Smooth muscle cell (in vitro differentiated cells): Measurements from ENCODE around the gene SH3RF3. TPM values are rescaled to one million over a fixed set of nuclear protein-coding genes. Genes with fewer than 3 reads are reported as not detected.

Experiments
- DNase-seq: peaks from one replicate; lab custom pipeline; 2025; ENCODE audit not compliant: unreplicated experiment; lab: John Stamatoyannopoulos, UW
- H2AFZ ChIP-seq: fragments of 200-600 bp; sonication (generic); 2 replicates; pipeline ENCODE4 v1.6.0; 2016; ENCODE audit warnings: antibody characterized with exemption, low read depth, mild to moderate bottlenecking
- H3F3A ChIP-seq: fragments of 200-600 bp; sonication (generic); 2 replicates; pipeline ENCODE4 v1.6.0; 2017; ENCODE audit warnings: antibody characterized with exemption, low read depth
- H3K27ac ChIP-seq: fragments of 200-600 bp; sonication (generic); 2 replicates; pipeline ENCODE4 v1.5.1; 2016; ENCODE audit warnings: low read depth, mild to moderate bottlenecking
- H3K27me3 ChIP-seq: fragments of 200-600 bp; sonication (generic); 2 replicates; pipeline ENCODE4 v1.6.1; 2016; ENCODE audit warnings: low read depth, mild to moderate bottlenecking
- H3K36me3 ChIP-seq: fragments of 200-600 bp; sonication (generic); 2 replicates; pipeline ENCODE4 v1.5.1; 2016; ENCODE audit warnings: low read depth
- H3K4me1 ChIP-seq: fragments of 200-600 bp; sonication (generic); 2 replicates; pipeline ENCODE4 v1.5.1; 2016; ENCODE audit warnings: low read depth
- H3K4me2 ChIP-seq: fragments of 200-600 bp; sonication (generic); 2 replicates; pipeline ENCODE4 v1.6.0; 2016; ENCODE audit warnings: mild to moderate bottlenecking
- H3K4me3 ChIP-seq: fragments of 200-600 bp; sonication (generic); 2 replicates; pipeline ENCODE4 v1.5.1; 2016; ENCODE audit warnings: mild to moderate bottlenecking
- H3K79me2 ChIP-seq: fragments of 200-600 bp; sonication (generic); 2 replicates; pipeline ENCODE4 v1.6.0; 2016; ENCODE audit warnings: low read depth, mild to moderate bottlenecking
- H3K9ac ChIP-seq: fragments of 200-600 bp; sonication (generic); 2 replicates; pipeline ENCODE4 v1.6.0; 2016; ENCODE audit warnings: low read depth
- H3K9me3 ChIP-seq: fragments of 200-600 bp; sonication (generic); replicated peaks from 2 replicates; pipeline ENCODE4 v1.5.1; 2016; ENCODE audit warnings: low read depth
- H4K20me1 ChIP-seq: fragments of 200-600 bp; sonication (generic); 2 replicates; pipeline ENCODE4 v1.6.0; 2016; ENCODE audit warnings: low read depth
- WGBS: methylation state at CpG from one replicate; pipeline ENCODE4 v1.1.7; 2016; ENCODE audit warnings: low lambda C conversion rate; 5-methylcytosine and 5-hydroxymethylcytosine counted together
- polyA plus RNA-seq: library from polyadenylated mRNA; unstranded; fragments of >200 nt; fragmentation: Nextera tagmentation; extraction: Ambion mirVana; gene quantifications from 2 replicates; pipeline ENCODE4 v1.2.1, GENCODE V29; 2016
- total RNA-seq: library from RNA; depleted of rRNA; stranded (reverse); fragments of >200 nt; gene quantifications from 2 replicates; pipeline ENCODE4 v1.2.3, GENCODE V29; 2014
- TF ChIP-seq, protein P1 (sequence below): fragments of 200-600 bp; sonication (generic); IDR thresholded peaks from 2 replicates; pipeline ENCODE4 v1.5.1; 2017; ENCODE audit warnings: borderline replicate concordance, mild to moderate bottlenecking, antibody characterized with exemption; ENCODE audit not compliant: insufficient read depth, poor library complexity, severe bottlenecking

SH3RF3 gene
- total and polyA plus RNA-seq, 2 experiments from 2014 or later = 6.6 to 11.8 TPM

DNA sequence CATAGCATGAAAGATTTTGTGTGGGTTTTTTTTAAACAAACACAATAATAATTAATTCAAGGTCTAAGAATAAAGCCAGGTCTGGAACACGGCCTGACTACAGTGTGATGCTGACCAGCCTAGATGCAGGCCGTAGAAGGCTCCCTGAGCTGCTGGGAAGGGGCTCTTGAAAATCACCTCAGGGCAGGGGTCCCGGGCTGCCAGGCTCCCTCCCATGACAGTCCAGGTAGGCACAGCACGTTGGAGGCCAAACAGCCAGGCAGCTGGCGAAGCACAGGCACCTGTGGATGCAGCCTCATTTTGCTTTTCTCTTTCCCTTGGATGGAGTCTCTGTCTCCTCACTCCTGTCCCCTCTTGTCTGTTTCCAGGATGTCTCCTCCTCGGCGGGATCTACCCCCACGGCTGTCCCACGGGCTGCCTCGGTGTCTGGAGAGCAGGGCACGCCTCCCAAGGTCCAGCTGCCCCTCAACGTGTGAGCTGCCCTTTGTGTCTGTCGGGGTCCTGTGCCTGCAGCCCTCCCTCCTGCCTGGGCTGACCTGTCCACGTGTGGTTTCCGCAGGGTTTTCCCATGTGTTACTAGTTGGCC is 290.3 kb downstream of the SH3RF3 start:
- no peak overlapping the region for H3K9ac ChIP-seq
- H3K79me2 ChIP-seq = no peaks in the 10 kb centered on the region
- no peak for DNase-seq
- no peaks in the 10 kb centered on the region for H3K4me1 ChIP-seq
- no peak overlapping the region for H3K27ac ChIP-seq
- TF ChIP-seq, protein P1, sequence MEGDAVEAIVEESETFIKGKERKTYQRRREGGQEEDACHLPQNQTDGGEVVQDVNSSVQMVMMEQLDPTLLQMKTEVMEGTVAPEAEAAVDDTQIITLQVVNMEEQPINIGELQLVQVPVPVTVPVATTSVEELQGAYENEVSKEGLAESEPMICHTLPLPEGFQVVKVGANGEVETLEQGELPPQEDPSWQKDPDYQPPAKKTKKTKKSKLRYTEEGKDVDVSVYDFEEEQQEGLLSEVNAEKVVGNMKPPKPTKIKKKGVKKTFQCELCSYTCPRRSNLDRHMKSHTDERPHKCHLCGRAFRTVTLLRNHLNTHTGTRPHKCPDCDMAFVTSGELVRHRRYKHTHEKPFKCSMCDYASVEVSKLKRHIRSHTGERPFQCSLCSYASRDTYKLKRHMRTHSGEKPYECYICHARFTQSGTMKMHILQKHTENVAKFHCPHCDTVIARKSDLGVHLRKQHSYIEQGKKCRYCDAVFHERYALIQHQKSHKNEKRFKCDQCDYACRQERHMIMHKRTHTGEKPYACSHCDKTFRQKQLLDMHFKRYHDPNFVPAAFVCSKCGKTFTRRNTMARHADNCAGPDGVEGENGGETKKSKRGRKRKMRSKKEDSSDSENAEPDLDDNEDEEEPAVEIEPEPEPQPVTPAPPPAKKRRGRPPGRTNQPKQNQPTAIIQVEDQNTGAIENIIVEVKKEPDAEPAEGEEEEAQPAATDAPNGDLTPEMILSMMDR = no peak
- no peak overlapping the region for H3K4me2 ChIP-seq
- H3K4me3 ChIP-seq = no peak overlapping the region
- no peaks in the 10 kb centered on the region for H3K27me3 ChIP-seq
- H3K36me3 ChIP-seq = no peaks in the 10 kb centered on the region
- peaks cover 4% of the 10 kb centered on the region for H4K20me1 ChIP-seq
- H3K9me3 ChIP-seq = no peaks in the 10 kb centered on the region
- no peaks in the 10 kb centered on the region for H3F3A ChIP-seq
- 89% methylated on average over 15 of the region's 15 CpGs for WGBS
- H2AFZ ChIP-seq = no peak overlapping the region

DNA sequence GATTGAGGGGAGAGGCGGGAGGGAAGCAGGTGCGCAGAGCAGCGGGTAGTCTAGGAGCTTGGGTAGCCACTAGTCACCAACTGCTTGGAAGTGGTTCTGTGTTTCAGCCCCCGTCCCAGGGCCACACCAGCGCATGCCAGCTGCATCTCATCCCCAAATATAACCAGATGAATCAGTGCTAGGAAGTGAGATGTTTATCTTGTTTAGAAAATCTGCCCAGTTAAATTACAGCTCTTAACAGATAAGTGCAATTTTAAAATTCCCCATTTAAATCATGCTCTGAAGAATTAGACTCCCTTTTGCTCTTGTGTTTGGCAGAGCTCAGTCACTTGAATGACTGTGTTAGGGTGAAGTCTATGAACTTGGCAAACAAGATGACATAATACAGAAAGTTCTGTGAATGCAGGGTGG is 291.0 kb downstream of the SH3RF3 start:
- Histone ChIP-seq H3K4me2 (no peak overlapping the region), H3K4me1 (no peaks in the 10 kb centered on the region), H3K36me3 (no peaks in the 10 kb centered on the region), H3F3A (no peaks in the 10 kb centered on the region), H3K9me3 (no peaks in the 10 kb centered on the region), H3K9ac (no peak overlapping the region), H3K27me3 (no peaks in the 10 kb centered on the region), H3K4me3 (no peak overlapping the region), H3K79me2 (no peaks in the 10 kb centered on the region), H4K20me1 (peaks cover 4% of the 10 kb centered on the region), H3K27ac (no peak overlapping the region), H2AFZ (no peak overlapping the region)
- DNase-seq = no peak
- WGBS = 88% methylated on average over 5 of the region's 5 CpGs
- TF ChIP-seq, protein P1 = no peak

DNA sequence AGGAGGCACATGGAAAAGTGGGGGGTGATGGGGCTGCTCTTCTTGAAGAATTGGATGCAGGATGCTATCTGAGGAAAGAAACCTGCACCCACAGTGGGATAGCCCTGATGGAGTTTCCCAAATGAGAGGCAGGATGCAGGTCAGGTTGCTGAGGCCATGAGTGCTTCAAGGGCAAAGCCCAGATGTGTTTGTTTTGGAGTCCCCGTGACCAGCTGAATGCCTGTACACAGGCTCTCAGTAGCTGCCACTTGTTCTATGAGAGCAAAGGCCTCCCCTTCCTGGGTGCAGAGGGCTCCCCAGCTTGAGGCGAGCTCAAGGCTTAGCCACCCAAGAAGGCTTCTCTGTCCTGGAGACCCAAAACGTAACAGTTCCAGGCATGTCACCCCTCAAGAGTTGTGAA is 292.1 kb downstream of the SH3RF3 start:
- no peaks in the 10 kb centered on the region for H3K36me3 ChIP-seq
- H3K27ac ChIP-seq = no peak overlapping the region
- no peak overlapping the region for H3K4me2 ChIP-seq
- no peaks in the 10 kb centered on the region for H3K9me3 ChIP-seq
- DNase-seq = no peak
- H3K27me3 ChIP-seq = no peaks in the 10 kb centered on the region
- H3K4me3 ChIP-seq = no peak overlapping the region
- no peaks in the 10 kb centered on the region for H3F3A ChIP-seq
- TF ChIP-seq, protein P1 = no peak
- no peak overlapping the region for H3K9ac ChIP-seq
- no peak overlapping the region for H2AFZ ChIP-seq
- no peaks in the 10 kb centered on the region for H3K79me2 ChIP-seq
- H3K4me1 ChIP-seq = no peaks in the 10 kb centered on the region
- peaks cover 4% of the 10 kb centered on the region for H4K20me1 ChIP-seq
- WGBS = 92% methylated on average over 3 of the region's 3 CpGs

DNA sequence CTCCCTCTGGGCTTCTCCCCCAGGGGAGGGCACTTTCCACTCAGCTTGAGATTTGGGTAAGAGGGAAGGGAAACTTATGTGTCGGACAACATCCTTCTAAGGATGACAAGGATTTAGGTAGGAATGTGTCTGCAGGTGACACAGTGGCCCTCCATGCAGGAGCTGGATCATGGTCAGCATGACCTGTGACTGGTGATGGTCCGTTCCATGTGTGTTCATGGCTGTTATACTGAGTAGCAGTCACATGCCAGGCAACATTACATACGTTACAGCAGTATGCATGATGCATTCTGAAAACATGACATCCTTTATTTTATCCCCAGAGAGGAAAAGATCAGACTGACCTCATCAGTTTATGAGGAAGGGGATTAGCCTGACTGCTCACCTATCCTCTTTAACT is 292.6 kb downstream of the SH3RF3 start:
- Histone ChIP-seq H3K9me3 (no peaks in the 10 kb centered on the region), H3K4me1 (no peaks in the 10 kb centered on the region), H3K4me3 (no peak overlapping the region), H3K4me2 (no peak overlapping the region), H3F3A (no peaks in the 10 kb centered on the region), H3K79me2 (no peaks in the 10 kb centered on the region), H4K20me1 (peaks cover 4% of the 10 kb centered on the region), H3K27me3 (no peaks in the 10 kb centered on the region), H3K36me3 (no peaks in the 10 kb centered on the region), H2AFZ (no peak overlapping the region), H3K27ac (no peak overlapping the region), H3K9ac (no peak overlapping the region)
- TF ChIP-seq, protein P1 = no peak
- no peak for DNase-seq
- 83% methylated on average over 3 of the region's 3 CpGs for WGBS
